GM23338 (cell line): Measurements from ENCODE around the gene SLC2A9. TPM values are rescaled to one million over a fixed set of nuclear protein-coding genes. Genes with fewer than 3 reads are reported as not detected.
"Not testable (repeated sequence)": the region's sequence is repeated elsewhere in the genome, so short reads cannot be mapped to it uniquely, and the experiment has no call there.

Experiments used
- ATAC-seq: fragments of 200-7000 bp; cut with Tn5 transposase; 3 replicates; pipeline ENCODE4 v1.9.1; 2020
- DNase-seq: peaks from one replicate; pipeline ENCODE4 v3.0.0-alpha.2; 2015; ENCODE audit warnings: low spot score
- H2AFZ ChIP-seq: fragments of 200-600 bp; sonication (generic); 2 replicates; pipeline ENCODE4 v1.8.0; 2016; ENCODE audit warnings: antibody characterized with exemption, mild to moderate bottlenecking, moderate library complexity
- H3F3A ChIP-seq: fragments of 200-600 bp; sonication (generic); replicated peaks from 2 replicates; pipeline ENCODE4 v1.8.0; 2017; ENCODE audit warnings: antibody characterized with exemption, mixed run types, low read depth
- H3K27ac ChIP-seq: fragments of 200-600 bp; sonication (generic); 2 replicates; pipeline ENCODE4 v1.6.1; 2016; ENCODE audit warnings: low read depth
- H3K27me3 ChIP-seq: fragments of 200-600 bp; sonication (generic); 2 replicates; pipeline ENCODE4 v1.8.0; 2016; ENCODE audit warnings: mild to moderate bottlenecking, mixed run types, moderate library complexity; ENCODE audit not compliant: insufficient read depth
- H3K36me3 ChIP-seq: fragments of 200-600 bp; sonication (generic); 2 replicates; pipeline ENCODE4 v1.8.0; 2016; ENCODE audit warnings: mild to moderate bottlenecking; ENCODE audit not compliant: insufficient read depth
- H3K4me1 ChIP-seq: fragments of 200-600 bp; sonication (generic); 2 replicates; pipeline ENCODE4 v1.8.0; 2016; ENCODE audit warnings: mild to moderate bottlenecking, moderate library complexity; ENCODE audit not compliant: insufficient read depth
- H3K4me2 ChIP-seq: fragments of 200-600 bp; sonication (generic); 2 replicates; pipeline ENCODE4 v1.7.1; 2017; ENCODE audit warnings: mixed run types
- H3K4me3 ChIP-seq: fragments of 200-600 bp; sonication (generic); 2 replicates; pipeline ENCODE4 v1.6.1; 2016; ENCODE audit warnings: mixed run types
- H3K79me2 ChIP-seq: fragments of 200-600 bp; sonication (generic); replicated peaks from 2 replicates; pipeline ENCODE4 v1.8.0; 2017; ENCODE audit warnings: mild to moderate bottlenecking; ENCODE audit not compliant: insufficient read depth
- H3K9me2 ChIP-seq: fragments of 200-600 bp; sonication (generic); 2 replicates; pipeline ENCODE4 v1.8.0; 2017; ENCODE audit not compliant: insufficient read depth
- H4K20me1 ChIP-seq: fragments of 200-600 bp; sonication (generic); replicated peaks from 2 replicates; pipeline ENCODE4 v1.8.0; 2017; ENCODE audit warnings: mild to moderate bottlenecking; ENCODE audit not compliant: insufficient read depth
- H3K27ac Mint-ChIP-seq: 2 replicates; pipeline ENCODE4 v1.8.0; 2020; ENCODE audit warnings: inconsistent platforms, mild to moderate bottlenecking, moderate library complexity, mixed read lengths
- H3K27me3 Mint-ChIP-seq: 3 replicates; pipeline ENCODE4 v1.8.0; 2022; ENCODE audit warnings: low read depth, mild to moderate bottlenecking, moderate library complexity, mixed read lengths, inconsistent platforms; ENCODE audit not compliant: insufficient read depth, poor library complexity
- H3K36me3 Mint-ChIP-seq: 3 replicates; pipeline ENCODE4 v1.8.0; 2021; ENCODE audit warnings: low read depth, mild to moderate bottlenecking, inconsistent platforms, moderate library complexity, mixed read lengths
- H3K4me1 Mint-ChIP-seq: 3 replicates; pipeline ENCODE4 v1.8.0; 2020; ENCODE audit warnings: mild to moderate bottlenecking, inconsistent platforms, mixed read lengths
- H3K4me3 Mint-ChIP-seq: 3 replicates; pipeline ENCODE4 v1.8.0; 2021; ENCODE audit warnings: moderate library complexity, mild to moderate bottlenecking, inconsistent platforms, mixed read lengths
- H3K9me3 Mint-ChIP-seq: 3 replicates; pipeline ENCODE4 v1.8.0; 2020; ENCODE audit warnings: moderate library complexity, mild to moderate bottlenecking, inconsistent platforms, mixed read lengths
- CREB1 ChIP-seq: fragments of 250-450 bp; sonication (Bioruptor Pico); IDR thresholded peaks from 2 replicates; pipeline ENCODE4 v1.5.0; 2020; ENCODE audit warnings: low read depth, mild to moderate bottlenecking, moderate library complexity
- CTCF ChIP-seq, 2 experiments: fragments of 200-600 bp in 1 of 2; sonication (generic) in 1 of 2; conservative IDR thresholded peaks; 2 replicates each; pipeline versions ENCODE4 v1.5.1 to v1.6.1; 2016 to 2017; ENCODE audit warnings: antibody characterized with exemption in 2 of 2, low read depth in 2 of 2, mild to moderate bottlenecking in 2 of 2, moderate library complexity in 1 of 2
- ETS1 ChIP-seq: IDR thresholded peaks from 2 replicates; pipeline ENCODE4 v1.6.1; 2016; ENCODE audit warnings: antibody characterized with exemption
- EZH2phosphoT487 ChIP-seq: fragments of 200-600 bp; sonication (generic); IDR thresholded peaks from one replicate; pipeline ENCODE4 v1.8.1; 2018; ENCODE audit warnings: antibody characterized with exemption; ENCODE audit not compliant: unreplicated experiment
- ZNF331 ChIP-seq: fragments of 250-450 bp; sonication (Bioruptor Pico); IDR thresholded peaks from 2 replicates; pipeline ENCODE4 v1.5.0; 2020; ENCODE audit warnings: low read depth, mild to moderate bottlenecking, moderate library complexity
- ZNF462 ChIP-seq: fragments of 250-450 bp; sonication (Bioruptor Pico); IDR thresholded peaks from 2 replicates; pipeline ENCODE4 v1.5.0; 2020; ENCODE audit warnings: mild to moderate bottlenecking, moderate library complexity
- polyA plus RNA-seq: library from polyadenylated mRNA; unstranded; fragments of >200 nt; fragmentation: Nextera tagmentation; extraction: Ambion mirVana; gene quantifications from 2 replicates; pipeline ENCODE4 v1.2.1, GENCODE V29; 2016
- total RNA-seq: library from RNA; depleted of rRNA; stranded (reverse); fragments of >200 nt; shearing (Covaris generic); gene quantifications from 2 replicates; pipeline ENCODE4 v1.2.3, GENCODE V29; 2014

Gene SLC2A9
- total and polyA plus RNA-seq, 2 experiments from 2014 or later: 0.21 to 0.40 TPM

GRCh38 chr4:9804918-9805317, 216.4 kb downstream of the SLC2A9 start:
- TF ChIP-seq ZNF462 (CRISPR knock-in tag): no peak
- H3K36me3 Mint-ChIP-seq: no peaks in the 10 kb centered on the region
- H3K27me3 Mint-ChIP-seq: peaks cover 2% of the 10 kb centered on the region
- no peak overlapping the region for H3K27ac Mint-ChIP-seq
- peaks cover 12% of the 10 kb centered on the region for H3K9me3 Mint-ChIP-seq
- Histone ChIP-seq H3K27ac (no peak overlapping the region), H4K20me1 (no peaks in the 10 kb centered on the region), H3K4me2 (no peak overlapping the region), H3K4me1 (no peaks in the 10 kb centered on the region), H3K9me2 (no peaks in the 10 kb centered on the region), H3K36me3 (no peaks in the 10 kb centered on the region), H3K4me3 (no peak overlapping the region), H3K27me3 (no peaks in the 10 kb centered on the region), H3K79me2 (no peaks in the 10 kb centered on the region), H2AFZ (no peak overlapping the region; the same call in 1 of the 2 replicates), H3F3A (no peaks in the 10 kb centered on the region)
- no peak for DNase-seq
- no peak for ATAC-seq
- peaks cover 3% of the 10 kb centered on the region; the same call in 2 of the 3 replicates for H3K4me1 Mint-ChIP-seq
- H3K4me3 Mint-ChIP-seq: no peak overlapping the region

- no peaks in the 10 kb centered on the region for H3K27me3 ChIP-seq
- no peak overlapping the region for H2AFZ ChIP-seq
- ATAC-seq (no peak), DNase-seq (no peak)
- H3K36me3 ChIP-seq: no peaks in the 10 kb centered on the region
- H3F3A ChIP-seq: no peaks in the 10 kb centered on the region
- H3K79me2 ChIP-seq: no peaks in the 10 kb centered on the region
- Mint-ChIP-seq H3K4me3 (no peak overlapping the region), H3K4me1 (peaks cover 3% of the 10 kb centered on the region; the same call in 2 of the 3 replicates), H3K9me3 (no peaks in the 10 kb centered on the region), H3K27me3 (peaks cover 2% of the 10 kb centered on the region), H3K27ac (no peak overlapping the region), H3K36me3 (no peaks in the 10 kb centered on the region)
- no peaks in the 10 kb centered on the region for H3K9me2 ChIP-seq
- H3K4me3 ChIP-seq: no peak overlapping the region
- no peak overlapping the region for H3K27ac ChIP-seq
- H4K20me1 ChIP-seq: no peaks in the 10 kb centered on the region
- no peak for TF ChIP-seq ETS1
- no peak for TF ChIP-seq CREB1 (CRISPR knock-in tag)
- TF ChIP-seq EZH2phosphoT487: no peak
- TF ChIP-seq ZNF331 (CRISPR knock-in tag): no peak
- TF ChIP-seq CTCF (conservative IDR thresholded peaks at IDR 0.05; ENCODE audit: low read depth in 2 of 2): no peak
- H3K4me1 ChIP-seq: no peaks in the 10 kb centered on the region
- H3K4me2 ChIP-seq: no peak overlapping the region
Measured at GRCh38 chr4:9800848-9801247, 220.4 kb downstream of the SLC2A9 start.

- not testable (repeated sequence) for H3K79me2 ChIP-seq, H3K27me3 ChIP-seq, H2AFZ ChIP-seq, DNase-seq, ATAC-seq, H3F3A ChIP-seq, H3K4me3 ChIP-seq, H3K4me1 ChIP-seq, H3K4me3 Mint-ChIP-seq, H3K9me3 Mint-ChIP-seq, H3K27me3 Mint-ChIP-seq, H3K36me3 ChIP-seq, H3K4me2 ChIP-seq, H3K9me2 ChIP-seq, H3K27ac ChIP-seq, H3K27ac Mint-ChIP-seq, H3K4me1 Mint-ChIP-seq, H4K20me1 ChIP-seq, H3K36me3 Mint-ChIP-seq
Measured at GRCh38 chr4:9796641-9797040, 224.7 kb downstream of the SLC2A9 start.
